Panc1 (cell line): Measurements from ENCODE around the gene NPDC1. TPM values are rescaled to one million over a fixed set of nuclear protein-coding genes. Genes with fewer than 3 reads are reported as not detected.

Experiments
- ATAC-seq: fragments of 200-7000 bp; cut with Tn5 transposase; 2 replicates; pipeline ENCODE4 v1.9.1; 2020; ENCODE audit warnings: mild to moderate bottlenecking, moderate library complexity
- BruUV-seq: library from RNA; stranded (reverse); fragments of 400-500 nt; replicated peaks from 2 replicates; lab custom pipeline; 2021; lab: Mats Ljungman, UMichigan
- CTCF ChIA-PET: fragments of 300-600 bp; sonication (Branson Sonifier 250); formaldehyde crosslinking; loops from one replicate; lab custom pipeline; 2022; ENCODE audit warnings: antibody characterized with exemption; lab: Charles Lee
- POLR2A ChIA-PET: fragments of 300-600 bp; sonication (Branson Sonifier 250); formaldehyde crosslinking; loops from one replicate; lab custom pipeline; 2022; ENCODE audit warnings: antibody characterized with exemption; lab: Charles Lee
- DNase-seq: peaks from one replicate; pipeline ENCODE4 v3.0.0-alpha.2; 2010; ENCODE audit warnings: low read depth, low spot score
- H3K27ac ChIP-seq: 2 replicates; pipeline ENCODE4 v1.5.1; 2011; ENCODE audit warnings: mild to moderate bottlenecking, low read length, inconsistent platforms
- H3K27me3 ChIP-seq: fragments of 200-500 bp; sonication (Bioruptor generic); 2 replicates; pipeline ENCODE4 v1.6.0; 2014; ENCODE audit warnings: low read length, inconsistent platforms; ENCODE audit not compliant: control insufficient read depth, insufficient read depth
- H3K36me3 ChIP-seq: fragments of 200-500 bp; sonication (Bioruptor generic); 2 replicates; pipeline ENCODE4 v1.5.1; 2014; ENCODE audit warnings: inconsistent platforms, mild to moderate bottlenecking, low read length, moderate library complexity; ENCODE audit not compliant: control insufficient read depth, insufficient read depth
- H3K4me1 ChIP-seq: 2 replicates; pipeline ENCODE4 v1.5.1; 2011; ENCODE audit warnings: inconsistent platforms, mild to moderate bottlenecking, low read length, moderate library complexity; ENCODE audit not compliant: control insufficient read depth, insufficient read depth
- H3K4me3 ChIP-seq, 2 experiments: 2 replicates each; pipeline ENCODE4 v1.5.1; 2011 to 2012; ENCODE audit warnings: low read depth in 2 of 2, low read length in 2 of 2, mild to moderate bottlenecking in 2 of 2, inconsistent platforms in 1 of 2, moderate library complexity in 1 of 2
- H3K9me3 ChIP-seq: fragments of 200-500 bp; sonication (Bioruptor generic); 2 replicates; pipeline ENCODE4 v1.5.1; 2014; ENCODE audit warnings: low read depth, mild to moderate bottlenecking, inconsistent platforms, low read length, moderate library complexity; ENCODE audit not compliant: control insufficient read depth, insufficient read depth
- CTCF ChIP-seq: fragments of 450-650 bp; IDR thresholded peaks from 2 replicates; pipeline ENCODE4 v1.5.1; 2017; ENCODE audit warnings: mild to moderate bottlenecking
- POLR2AphosphoS5 ChIP-seq: IDR thresholded peaks from 2 replicates; pipeline ENCODE4 v1.6.1; 2012; ENCODE audit warnings: mild to moderate bottlenecking, low read depth, low read length, moderate library complexity
- REST ChIP-seq, 2 experiments: IDR thresholded peaks; 2 replicates each; pipeline ENCODE4 v1.6.1; 2011 to 2012; ENCODE audit warnings: low read depth in 2 of 2, control low read depth in 1 of 2, low read length in 1 of 2, mild to moderate bottlenecking in 1 of 2, moderate library complexity in 1 of 2; ENCODE audit not compliant: insufficient read depth in 1 of 2
- SIN3A ChIP-seq: IDR thresholded peaks from 2 replicates; pipeline ENCODE4 v1.6.1; 2012; ENCODE audit warnings: low read depth, mild to moderate bottlenecking, low read length, moderate library complexity, borderline replicate concordance; ENCODE audit not compliant: insufficient read depth
- TCF7L2 ChIP-seq: IDR thresholded peaks from 2 replicates; pipeline ENCODE4 v1.6.1; 2011; ENCODE audit warnings: mild to moderate bottlenecking, low read depth, low read length, inconsistent platforms
- in situ Hi-C: cut with HindIII; loops from 2 replicates; pipeline ENCODE4 v1.10.0; 2016; ENCODE audit warnings: low sequenced_read_pairs, low pct_unique_long_range_greater_than_20kb
- intact Hi-C: fragments of 100-400 bp; cut with micrococcal nuclease; formaldehyde crosslinking; loops from one replicate; pipeline ENCODE4 v1.10.0; 2022; ENCODE audit not compliant: unreplicated experiment
- total RNA-seq: library from RNA; stranded (reverse); gene quantifications from one replicate; pipeline ENCODE4 v1.2.1, GENCODE V29; 2021; ENCODE audit not compliant: unreplicated experiment

The NPDC1 gene
- total RNA-seq, 1 experiment from 2014 or later: 43.5 TPM

- DNase-seq (no peak), ATAC-seq (no peak)
- Histone ChIP-seq H3K4me3 (no peak overlapping the region), H3K4me1 (peaks cover 40% of the 10 kb centered on the region), H3K9me3 (no peaks in the 10 kb centered on the region), H3K27ac (peak overlapping the region; percentile 23; the same call in 1 of the 2 replicates), H3K27me3 (no peaks in the 10 kb centered on the region), H3K36me3 (no peaks in the 10 kb centered on the region; the same call in 1 of the 2 replicates)
- intact Hi-C loops: no loop called here
- no TSS peak for BruUV-seq
- in situ Hi-C loops: no loop called here
- CTCF ChIA-PET: no interaction called here
- POLR2A ChIA-PET: interaction anchor here (0.6 kb wide), 2 partner anchors 11 to 34 kb away, joined by 4 to 6 read pairs; no protein-coding TSS in a partner anchor
- no peak for TF ChIP-seq SIN3A
- TF ChIP-seq POLR2AphosphoS5: 0 out of 2 replicates have a peak, but pooled peaks have one; percentile 29
Observed at GRCh38 chr9:137084526-137084925, 38.5 kb upstream of the NPDC1 start.

GRCh38 chr9:137083394-137084004 lies 37.5 kb upstream of the NPDC1 start:
- in situ Hi-C loops: no loop called here
- no peak overlapping the region for H3K4me3 ChIP-seq
- ChIA-PET CTCF (interaction anchor here (0.6 kb wide), 1 partner anchor 13 kb away, joined by 3 read pairs; the partner anchor contains the start of gene SAPCD2), POLR2A (no interaction called here)
- intact Hi-C loops: no loop called here
- TF ChIP-seq TCF7L2 (peak; percentile 95), REST (IDR thresholded peaks at IDR 0.05; ENCODE audit: insufficient read depth in 1 of 2, low read depth in 2 of 2, low read length in 1 of 2) (no peak)
- DNase-seq (peak; percentile 73), ATAC-seq (peak; percentile 58)
- no peaks in the 10 kb centered on the region for H3K27me3 ChIP-seq
- peak overlapping the region; percentile 65 for H3K27ac ChIP-seq
- peaks cover 40% of the 10 kb centered on the region for H3K4me1 ChIP-seq
- H3K9me3 ChIP-seq: no peaks in the 10 kb centered on the region
- no peaks in the 10 kb centered on the region; the same call in 1 of the 2 replicates for H3K36me3 ChIP-seq
- BruUV-seq: no TSS peak

GRCh38 chr9:137082925-137083290 lies 36.9 kb upstream of the NPDC1 start:
- H3K4me3 ChIP-seq: no peak overlapping the region
- in situ Hi-C loops (no loop called here), intact Hi-C loops (no loop called here)
- peak overlapping the region; percentile 65 for H3K27ac ChIP-seq
- no peaks in the 10 kb centered on the region for H3K9me3 ChIP-seq
- H3K4me1 ChIP-seq: peaks cover 36% of the 10 kb centered on the region
- no peaks in the 10 kb centered on the region; the same call in 1 of the 2 replicates for H3K36me3 ChIP-seq
- DNase-seq (no peak), ATAC-seq (no peak)
- no TSS peak for BruUV-seq
- TF ChIP-seq REST (IDR thresholded peaks at IDR 0.05; ENCODE audit: insufficient read depth in 1 of 2, low read depth in 2 of 2, low read length in 1 of 2) (no peak), TCF7L2 (no peak), CTCF (no peak), SIN3A (no peak), POLR2AphosphoS5 (no peak)
- ChIA-PET CTCF (interaction anchor here (0.6 kb wide), 1 partner anchor 12 kb away, joined by 3 read pairs; the partner anchor contains the start of gene SAPCD2), POLR2A (no interaction called here)
- H3K27me3 ChIP-seq: no peaks in the 10 kb centered on the region
